A549 treated with ZK216348 at 1 μM for 4 hours (cell line): ENCODE results near the gene CCL23. TPM values are rescaled to one million over a fixed set of nuclear protein-coding genes. Genes with fewer than 3 reads are reported as not detected.

ENCODE experiments used
- total RNA-seq: library from RNA; stranded (reverse); fragments of 200-300 nt; extraction: Qiagen RNA extraction; gene quantifications from 5 replicates; pipeline ENCODE4 v1.2.3, GENCODE V29; 2022; ENCODE audit warnings: low read depth

Gene CCL23, protein sequence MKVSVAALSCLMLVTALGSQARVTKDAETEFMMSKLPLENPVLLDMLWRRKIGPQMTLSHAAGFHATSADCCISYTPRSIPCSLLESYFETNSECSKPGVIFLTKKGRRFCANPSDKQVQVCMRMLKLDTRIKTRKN
- total RNA-seq = not detected in 5 replicates

DNA sequence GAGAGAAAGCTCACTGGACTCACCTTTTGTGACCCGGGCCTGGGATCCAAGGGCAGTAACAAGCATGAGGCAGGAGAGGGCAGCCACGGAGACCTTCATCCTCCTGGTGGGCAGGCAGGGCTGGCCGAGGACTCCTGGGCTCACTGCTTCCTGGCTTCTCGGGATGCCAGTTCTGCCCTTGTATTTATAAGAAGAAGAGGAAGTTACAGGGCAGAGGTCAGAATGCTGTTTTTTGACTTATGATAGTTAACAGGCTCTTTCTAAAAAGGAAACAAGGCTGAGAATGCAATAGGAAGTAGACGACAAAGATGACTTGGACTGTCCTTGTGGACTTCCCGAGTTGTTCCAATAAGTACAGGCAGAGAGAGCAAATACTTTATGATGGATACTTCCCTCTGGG lies at the start of gene CCL23:
Gene CCL23 (minus strand): TSS at position 174 of the 400 bp plus-strand sequence. CDS start 75 bp downstream, at position 99.

DNA sequence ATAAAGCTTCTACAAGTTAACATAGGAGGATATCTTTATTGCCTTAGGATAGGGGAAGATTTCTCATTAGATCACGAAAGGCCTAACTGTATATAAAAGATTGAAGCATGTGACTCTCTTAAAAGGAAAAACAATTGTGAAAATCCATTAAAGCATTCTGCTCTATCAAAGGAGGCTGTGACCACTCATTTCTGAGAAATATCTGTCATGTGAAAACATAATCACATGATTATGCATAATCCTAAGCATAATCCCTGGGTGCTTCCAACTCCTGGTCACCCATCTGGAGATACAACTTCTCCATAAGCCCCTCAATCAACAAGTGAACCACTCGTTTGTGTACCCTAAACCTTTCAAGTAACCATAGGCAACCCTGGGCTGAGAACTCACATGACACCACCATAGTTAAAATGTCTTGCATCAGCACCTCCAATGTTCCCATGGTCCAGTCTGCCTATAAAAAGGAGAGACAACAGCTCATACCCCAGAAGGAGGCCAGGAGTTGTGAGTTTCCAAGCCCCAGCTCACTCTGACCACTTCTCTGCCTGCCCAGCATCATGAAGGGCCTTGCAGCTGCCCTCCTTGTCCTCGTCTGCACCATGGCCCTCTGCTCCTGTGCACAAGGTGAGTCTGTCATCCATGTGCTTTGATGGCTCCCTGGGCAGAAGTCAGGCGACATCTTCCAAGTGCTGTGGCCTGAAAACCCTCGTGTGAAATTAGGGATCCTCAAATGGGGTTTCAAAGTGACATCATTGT lies 46.2 kb upstream of the CCL23 start, which contains the start of gene CCL18:
Gene CCL18 (plus strand): TSS at position 487 of the 756 bp plus-strand sequence. CDS start 71 bp downstream, at position 558.

DNA sequence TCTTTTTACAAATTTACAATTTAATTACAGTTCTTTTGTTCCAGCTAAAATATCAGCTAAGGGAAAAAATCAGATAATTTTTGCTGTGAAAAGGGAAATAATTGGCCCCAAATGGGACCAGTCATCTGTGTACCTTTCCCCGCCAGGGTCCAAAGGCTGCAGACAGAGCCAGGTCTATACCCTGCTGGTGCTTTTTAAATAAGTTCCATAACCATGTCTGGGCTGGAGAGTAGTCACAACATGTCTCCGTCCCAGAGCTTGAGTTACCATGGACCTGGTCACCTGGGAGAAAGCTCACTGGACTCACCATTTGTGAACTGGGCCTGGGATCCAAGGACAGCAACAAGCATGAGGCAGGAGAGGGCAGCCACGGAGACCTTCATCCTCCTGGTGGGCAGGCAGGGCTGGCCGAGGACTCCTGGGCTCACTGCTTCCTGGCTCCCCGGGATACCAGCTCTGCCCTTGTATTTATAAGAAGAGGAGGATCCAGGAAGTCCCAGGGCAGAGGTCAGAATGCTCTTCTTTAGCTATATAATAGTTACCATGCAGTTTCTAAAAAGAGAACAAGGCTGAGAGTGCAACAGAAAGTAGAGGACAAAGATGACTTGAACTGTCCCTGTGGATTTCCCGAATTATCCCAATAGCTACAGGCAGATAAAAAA lies 16.5 kb downstream of the CCL23 start, which contains the start of gene CCL15:
Gene CCL15 (minus strand): TSS at position 444 of the 662 bp plus-strand sequence. CDS start 61 bp downstream, at position 383.

DNA sequence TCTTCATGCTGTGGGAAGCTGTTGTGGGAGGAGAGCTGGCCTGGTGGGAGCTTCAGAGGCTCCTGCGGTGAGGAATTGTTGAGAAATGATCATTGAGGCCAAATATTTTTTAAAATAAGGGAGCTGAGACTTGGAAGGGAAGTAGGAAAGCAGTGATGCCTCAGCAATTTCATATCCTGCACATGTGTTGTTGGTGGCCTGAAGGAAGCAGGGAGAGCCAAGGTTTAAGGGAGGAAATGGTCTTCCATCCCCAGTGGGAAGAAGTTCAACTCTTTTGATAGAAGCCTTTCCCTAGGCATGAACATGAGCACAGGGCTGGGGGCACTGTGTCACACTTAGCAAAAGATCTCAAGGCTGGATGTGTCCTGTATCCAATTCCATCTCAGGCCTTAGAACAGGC lies 31.1 kb downstream of the CCL23 start, which contains the start of gene CCL14:
Gene CCL14 (minus strand): TSS at position 87 of the 400 bp plus-strand sequence. CDS start 80 bp downstream, at position 7.

DNA sequence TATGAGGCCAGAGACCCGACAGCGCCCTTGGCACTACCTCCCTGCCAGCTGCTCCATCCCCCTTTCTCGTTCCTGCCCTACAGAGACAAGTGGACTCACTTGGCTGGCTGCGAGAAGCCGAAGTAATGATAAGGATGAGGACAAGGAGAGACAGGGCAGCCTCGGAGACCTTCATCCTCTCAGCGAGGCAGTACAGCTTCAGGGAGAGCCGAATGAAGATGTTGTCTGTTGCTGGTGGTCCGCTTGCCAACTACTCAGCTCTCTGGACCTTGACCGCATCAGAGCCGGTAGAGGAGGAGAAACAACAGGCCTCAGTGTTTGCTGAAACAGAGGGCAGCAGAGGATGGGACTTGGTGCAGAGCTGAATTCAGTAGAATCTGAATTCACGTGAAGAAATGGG lies 36.5 kb downstream of the CCL23 start, which contains the start of gene CCL16:
Gene CCL16 (minus strand): TSS at position 252 of the 400 bp plus-strand sequence. CDS start 77 bp downstream, at position 175.

Other genes with a start within 250 kb of the CCL23 start
- 2.7 to 8.4 TPM (median 7.1 TPM) in 5 replicates for gene MMP28, start 222.3 kb downstream of the CCL23 start, total RNA-seq
- gene TAF15, start 208.5 kb downstream of the CCL23 start, total RNA-seq = 210 to 259 TPM (median 226 TPM) in 5 replicates
- gene HEATR9, start 149.1 kb downstream of the CCL23 start, total RNA-seq = not detected in 5 replicates
- gene CCL5, start 137.6 kb downstream of the CCL23 start, total RNA-seq = 1.0 to 2.3 TPM (median 1.5 TPM) in 5 replicates
- gene RDM1, start 87.2 kb downstream of the CCL23 start, total RNA-seq = 2.7 to 6.7 TPM (median 3.7 TPM) in 5 replicates
- gene LYZL6, start 74.3 kb downstream of the CCL23 start, total RNA-seq = not detected in 5 replicates
- gene CCL16, start 36.5 kb downstream of the CCL23 start, total RNA-seq = not detected in 5 replicates
- not detected in 5 replicates for gene CCL14, start 31.2 kb downstream of the CCL23 start, total RNA-seq
- gene CCL15, start 16.4 kb downstream of the CCL23 start, total RNA-seq = not detected in 5 replicates
- gene CCL18, start 46.3 kb upstream of the CCL23 start, total RNA-seq = 0.38 TPM in 1 of 5 replicates, not detected in the others
- gene CCL3, start 72.2 kb upstream of the CCL23 start, total RNA-seq = not detected in 5 replicates
- gene CCL4, start 85.9 kb upstream of the CCL23 start, total RNA-seq = not detected in 5 replicates
- gene TBC1D3B, start 158.7 kb upstream of the CCL23 start, total RNA-seq = 1.5 to 4.3 TPM (median 3.4 TPM) in 5 replicates
- not detected in 5 replicates for gene CCL3L1, start 178.8 kb upstream of the CCL23 start, total RNA-seq
- gene CCL4L2, start 193.1 kb upstream of the CCL23 start, total RNA-seq = not detected in 5 replicates
- 0.20 to 0.46 TPM (median 0.23 TPM) in 5 replicates for gene TBC1D3I, start 246.6 kb upstream of the CCL23 start, total RNA-seq